ENCODE measurements around the gene ARPC1B. TPM values are rescaled to one million over a fixed set of nuclear protein-coding genes. Genes with fewer than 3 reads are reported as not detected.

The ARPC1B gene
- polyA plus RNA-seq, 1 of the 3 experiments (the other 2 are of a cell fraction) = 836 TPM

DNA sequence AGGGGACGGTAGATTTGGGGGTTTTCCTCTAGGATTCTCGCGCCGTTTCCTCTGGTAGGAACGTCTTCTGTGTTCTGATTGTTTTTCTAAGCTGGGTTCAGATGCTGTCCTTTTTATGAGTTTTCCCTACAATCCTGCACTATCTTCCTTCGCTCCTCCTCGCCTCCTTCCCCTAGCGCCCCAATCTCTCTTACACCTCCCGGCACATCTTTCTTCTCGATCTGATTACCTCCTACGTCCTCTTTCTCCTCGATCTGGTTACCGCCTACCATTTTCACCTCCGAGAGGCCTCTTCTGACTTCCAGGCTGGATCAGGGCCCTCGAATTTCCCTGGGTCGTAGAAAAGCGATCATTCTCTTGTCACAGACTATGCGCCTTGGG is 34.7 kb downstream of the ARPC1B start:
- Histone ChIP-seq H4K20me1 (ENCODE audit: insufficient read depth) (peaks cover 46% of the 10 kb centered on the region), H2AFZ (ENCODE audit: low read depth) (peak overlapping the region; percentile 69), H3K9me2 (no peaks in the 10 kb centered on the region), H3K4me2 (peak overlapping the region; percentile 91), H3K9me3 (no peaks in the 10 kb centered on the region), H3K4me1 (ENCODE audit: control insufficient read depth in 1 of 2, insufficient read depth in 2 of 2, low read depth in 1 of 2, low read length in 1 of 2) (peaks cover 15 to 27% of the 10 kb centered on the region in 2 experiments), H3K79me2 (ENCODE audit: insufficient read depth) (peaks cover 98% of the 10 kb centered on the region), H3K4me3 (ENCODE audit: low read depth in 2 of 2, low read length in 1 of 2) (peak overlapping the region; percentile 85 to 97), H3K27me3 (ENCODE audit: insufficient read depth) (no peaks in the 10 kb centered on the region), H3F3A (replicated peaks; ENCODE audit: insufficient read depth) (peaks cover 15% of the 10 kb centered on the region), H3K27ac (ENCODE audit: low read depth in 2 of 2, low read length in 1 of 2) (peak overlapping the region; percentile 98 to 99), H3K9ac (peak overlapping the region; percentile 96), H3K36me3 (replicated peaks in 1 of 2; ENCODE audit: control insufficient read depth in 1 of 2, insufficient read depth in 2 of 2, low read length in 1 of 2) (peaks cover 38 to 49% of the 10 kb centered on the region in 2 experiments)
- POLR2A ChIA-PET = interaction anchor here (1.0 to 5.2 kb wide), 11 partner anchors 11 to 1019 kb away, joined by 3 to 102 read pairs (median 6); partner anchors contain the start of genes ARPC1A, CPSF4, PTCD1 and ZCWPW1
- no peak for DNase-seq
- WGBS (ENCODE audit: low lambda C conversion rate) = under 1% methylated on average over 18 of the region's 18 CpGs
- TF ChIP-seq SIN3A (IDR thresholded peaks at IDR 0.05; ENCODE audit: borderline replicate concordance, low read depth, low read length) (0 out of 2 replicates have a peak, but pooled peaks have one; percentile 17), NRF1 (IDR thresholded peaks at IDR 0.05; ENCODE audit: low read depth, low read length) (no peak)
- CTCF ChIA-PET = interaction anchor here (0.7 to 3.5 kb wide), 5 partner anchors 9 to 369 kb away, joined by 3 to 16 read pairs (median 4); no protein-coding TSS in a partner anchor

DNA sequence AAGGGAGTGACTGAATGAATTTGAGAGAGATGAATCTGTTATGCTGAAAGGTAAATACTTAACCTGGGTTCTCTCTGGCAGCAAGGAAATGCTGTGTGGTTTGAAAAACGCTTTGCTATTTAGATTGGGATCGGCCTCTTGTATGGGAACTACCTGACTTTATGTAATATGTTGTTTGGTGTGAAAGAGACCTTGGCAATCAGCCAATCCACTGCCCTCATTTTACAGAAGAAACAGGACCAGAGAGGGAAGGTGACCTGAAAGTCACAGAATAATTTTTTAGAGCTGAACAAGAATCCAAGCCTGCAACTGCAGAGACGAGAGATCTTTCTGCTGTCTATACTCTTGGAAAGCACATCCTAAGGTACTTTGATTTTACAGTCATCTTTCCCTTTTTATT is 35.3 kb downstream of the ARPC1B start:
- TF ChIP-seq EP300 (IDR thresholded peaks at IDR 0.05; ENCODE audit: borderline replicate concordance in 1 of 2, low read depth in 1 of 2, low read length in 1 of 2) (no peak), SMC3 (IDR thresholded peaks at IDR 0.05; ENCODE audit: low read depth, low read length) (no peak), RCOR1 (IDR thresholded peaks at IDR 0.05; ENCODE audit: low read length) (no peak), MXI1 (IDR thresholded peaks at IDR 0.05; ENCODE audit: low read depth, low read length) (no peak), RXRA (IDR thresholded peaks at IDR 0.05; ENCODE audit: borderline replicate concordance, low read depth) (no peak)
- TF ChIP-seq, protein P1, sequence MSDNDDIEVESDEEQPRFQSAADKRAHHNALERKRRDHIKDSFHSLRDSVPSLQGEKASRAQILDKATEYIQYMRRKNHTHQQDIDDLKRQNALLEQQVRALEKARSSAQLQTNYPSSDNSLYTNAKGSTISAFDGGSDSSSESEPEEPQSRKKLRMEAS (IDR thresholded peaks at IDR 0.05; ENCODE audit: low read depth) = no peak
- TF ChIP-seq, protein P2, sequence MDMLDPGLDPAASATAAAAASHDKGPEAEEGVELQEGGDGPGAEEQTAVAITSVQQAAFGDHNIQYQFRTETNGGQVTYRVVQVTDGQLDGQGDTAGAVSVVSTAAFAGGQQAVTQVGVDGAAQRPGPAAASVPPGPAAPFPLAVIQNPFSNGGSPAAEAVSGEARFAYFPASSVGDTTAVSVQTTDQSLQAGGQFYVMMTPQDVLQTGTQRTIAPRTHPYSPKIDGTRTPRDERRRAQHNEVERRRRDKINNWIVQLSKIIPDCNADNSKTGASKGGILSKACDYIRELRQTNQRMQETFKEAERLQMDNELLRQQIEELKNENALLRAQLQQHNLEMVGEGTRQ (IDR thresholded peaks at IDR 0.05; ENCODE audit: borderline replicate concordance, low read depth, low read length) = no peak
- TF ChIP-seq, protein P3, sequence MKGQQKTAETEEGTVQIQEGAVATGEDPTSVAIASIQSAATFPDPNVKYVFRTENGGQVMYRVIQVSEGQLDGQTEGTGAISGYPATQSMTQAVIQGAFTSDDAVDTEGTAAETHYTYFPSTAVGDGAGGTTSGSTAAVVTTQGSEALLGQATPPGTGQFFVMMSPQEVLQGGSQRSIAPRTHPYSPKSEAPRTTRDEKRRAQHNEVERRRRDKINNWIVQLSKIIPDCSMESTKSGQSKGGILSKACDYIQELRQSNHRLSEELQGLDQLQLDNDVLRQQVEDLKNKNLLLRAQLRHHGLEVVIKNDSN (IDR thresholded peaks at IDR 0.05; ENCODE audit: borderline replicate concordance, low read depth) = no peak
- TF ChIP-seq, protein P4, sequence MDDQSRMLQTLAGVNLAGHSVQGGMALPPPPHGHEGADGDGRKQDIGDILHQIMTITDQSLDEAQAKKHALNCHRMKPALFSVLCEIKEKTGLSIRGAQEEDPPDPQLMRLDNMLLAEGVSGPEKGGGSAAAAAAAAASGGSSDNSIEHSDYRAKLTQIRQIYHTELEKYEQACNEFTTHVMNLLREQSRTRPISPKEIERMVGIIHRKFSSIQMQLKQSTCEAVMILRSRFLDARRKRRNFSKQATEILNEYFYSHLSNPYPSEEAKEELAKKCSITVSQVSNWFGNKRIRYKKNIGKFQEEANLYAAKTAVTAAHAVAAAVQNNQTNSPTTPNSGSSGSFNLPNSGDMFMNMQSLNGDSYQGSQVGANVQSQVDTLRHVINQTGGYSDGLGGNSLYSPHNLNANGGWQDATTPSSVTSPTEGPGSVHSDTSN (IDR thresholded peaks at IDR 0.05) = no peak
- no peak for DNase-seq
- H3K9me2 ChIP-seq = no peaks in the 10 kb centered on the region
- no peak overlapping the region for H2AFZ ChIP-seq (ENCODE audit: low read depth)
- H3F3A ChIP-seq (replicated peaks; ENCODE audit: insufficient read depth) = peaks cover 22% of the 10 kb centered on the region
- peak overlapping the region; percentile 91 for H3K4me2 ChIP-seq
- H3K9ac ChIP-seq = peak overlapping the region; percentile 96
- peaks cover 98% of the 10 kb centered on the region for H3K79me2 ChIP-seq (ENCODE audit: insufficient read depth)
- H3K4me1 ChIP-seq (ENCODE audit: control insufficient read depth in 1 of 2, insufficient read depth in 2 of 2, low read depth in 1 of 2, low read length in 1 of 2) = peaks cover 15 to 21% of the 10 kb centered on the region in 2 experiments
- H4K20me1 ChIP-seq (ENCODE audit: insufficient read depth) = peaks cover 40% of the 10 kb centered on the region
- WGBS (ENCODE audit: low lambda C conversion rate) = 30% methylated on average over 3 of the region's 3 CpGs
- no peaks in the 10 kb centered on the region for H3K27me3 ChIP-seq (ENCODE audit: insufficient read depth)
- H3K36me3 ChIP-seq (replicated peaks in 1 of 2; ENCODE audit: control insufficient read depth in 1 of 2, insufficient read depth in 2 of 2, low read length in 1 of 2) = peaks cover 34 to 50% of the 10 kb centered on the region in 2 experiments
- ChIA-PET POLR2A (interaction anchor here (1.9 to 5.2 kb wide), 4 partner anchors 11 to 37 kb away, joined by 6 to 102 read pairs (median 9); partner anchors contain the start of genes CPSF4 and PTCD1), CTCF (interaction anchor here (3.5 kb wide), 1 partner anchor 10 kb away, joined by 16 read pairs; no protein-coding TSS in a partner anchor)
- H3K9me3 ChIP-seq = no peaks in the 10 kb centered on the region
- peak overlapping the region in 1 of 2 experiments; percentile 99; a peak in 1 of 4 replicates for H3K27ac ChIP-seq (ENCODE audit: low read depth in 2 of 2, low read length in 1 of 2)
- peak overlapping the region; percentile 85 to 97 for H3K4me3 ChIP-seq (ENCODE audit: low read depth in 2 of 2, low read length in 1 of 2)

Data from SK-N-SH (cell line).